NCI-H510A treated with DMSO at 0.1 percent for 48 hours (cell line): ENCODE results near the gene CAMTA1.
A peak's percentile ranks its signal among the peaks of the same experiment; 100 is the strongest.

ENCODE experiments used
- DNase-seq: peaks from one replicate; lab custom pipeline; 2025; lab: John Stamatoyannopoulos, UW

The CAMTA1 gene

DNA sequence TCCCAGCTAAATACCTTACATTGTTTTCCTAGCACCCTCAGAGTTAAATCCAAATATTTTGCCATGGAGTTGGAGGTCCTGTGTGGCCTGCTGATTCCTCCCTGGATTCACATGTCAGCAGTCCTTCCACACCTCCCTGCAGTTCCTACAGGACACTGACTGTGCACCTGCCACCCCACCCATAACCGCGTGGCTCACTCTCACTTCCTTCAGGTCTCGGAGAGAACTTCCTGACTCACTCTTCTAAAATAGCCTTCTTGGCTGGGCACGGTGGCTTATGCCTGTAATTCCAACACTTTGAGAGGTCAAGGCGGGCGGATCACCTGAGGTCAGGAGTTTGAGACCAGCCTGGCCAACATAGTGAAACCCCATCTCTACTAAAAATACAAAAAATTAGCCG, 8.4 kb upstream of the CAMTA1 start:
- DNase-seq: no peak

DNA sequence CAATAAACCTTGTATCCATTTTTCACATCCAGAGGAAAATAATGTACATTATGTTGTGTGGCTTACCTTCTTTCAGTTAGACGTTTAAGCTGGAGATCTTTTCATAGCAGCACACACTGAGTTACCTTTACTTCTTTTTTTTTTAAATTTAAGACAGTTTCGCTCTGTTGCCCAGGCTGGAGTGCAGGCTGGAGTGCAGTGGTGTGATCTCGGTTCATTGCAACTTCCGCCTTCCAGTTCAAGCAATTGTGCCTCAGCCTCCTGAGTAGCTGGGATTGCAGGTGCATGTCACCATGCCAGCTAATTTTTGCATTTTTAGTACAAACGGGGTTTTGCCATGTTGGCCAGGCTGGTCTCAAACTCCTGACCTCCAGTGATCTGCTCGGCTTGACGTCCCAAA, 7.4 kb upstream of the CAMTA1 start:
- DNase-seq: no peak

DNA sequence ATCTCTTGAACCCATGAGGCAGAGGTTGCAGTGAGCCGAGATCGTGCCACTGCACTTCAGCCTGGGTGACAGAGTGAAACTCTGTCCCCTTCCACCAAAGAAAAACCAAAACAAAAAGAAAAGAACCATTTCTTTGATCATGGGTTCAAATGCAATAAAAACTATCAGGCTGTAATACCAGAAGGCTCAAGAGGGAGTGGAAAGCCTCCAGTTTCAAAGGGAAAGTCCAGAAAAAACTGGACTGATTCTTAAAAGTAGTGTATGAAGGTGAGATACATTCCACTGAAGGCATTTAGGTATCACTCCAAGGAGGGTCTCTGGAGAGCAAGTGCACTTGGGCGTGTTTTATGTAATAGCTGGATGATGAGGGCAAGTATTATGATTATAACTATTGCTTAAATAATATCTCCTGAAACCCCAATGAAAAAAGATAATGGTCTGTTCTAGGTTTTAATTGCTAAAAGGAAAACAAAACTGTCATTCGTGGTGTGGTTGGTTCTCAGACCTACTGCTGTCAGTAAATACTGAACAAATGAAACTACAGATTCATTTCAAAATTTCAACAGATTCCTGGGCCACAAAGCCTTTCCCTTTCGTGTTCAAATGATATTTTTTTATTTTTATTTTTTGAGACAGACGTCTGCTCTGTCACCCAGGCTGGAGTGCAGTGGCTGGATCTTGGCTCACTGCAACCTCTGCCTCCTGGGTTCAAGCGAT, 6.0 kb upstream of the CAMTA1 start:
- DNase-seq: no peak

DNA sequence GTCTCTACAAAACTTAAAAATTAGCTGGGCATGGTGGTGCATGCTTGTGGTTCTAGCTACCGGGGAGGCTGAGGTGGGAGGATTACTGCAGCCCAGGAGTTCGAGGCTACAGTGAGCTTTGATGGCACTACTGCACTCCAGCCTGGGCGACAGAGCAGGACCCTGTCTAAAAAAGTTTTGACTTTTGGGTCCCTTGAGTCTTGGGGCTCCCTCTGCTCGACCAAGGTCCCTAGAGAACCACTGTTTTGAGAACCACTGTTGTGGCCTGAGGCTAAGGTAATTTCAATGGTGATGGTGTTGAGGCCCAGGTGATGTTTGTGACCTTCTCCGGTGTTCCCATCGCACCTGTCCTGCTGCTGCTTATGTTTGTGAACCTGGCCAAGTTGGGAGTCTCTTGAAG, 3.1 kb upstream of the CAMTA1 start:
- no peak for DNase-seq

DNA sequence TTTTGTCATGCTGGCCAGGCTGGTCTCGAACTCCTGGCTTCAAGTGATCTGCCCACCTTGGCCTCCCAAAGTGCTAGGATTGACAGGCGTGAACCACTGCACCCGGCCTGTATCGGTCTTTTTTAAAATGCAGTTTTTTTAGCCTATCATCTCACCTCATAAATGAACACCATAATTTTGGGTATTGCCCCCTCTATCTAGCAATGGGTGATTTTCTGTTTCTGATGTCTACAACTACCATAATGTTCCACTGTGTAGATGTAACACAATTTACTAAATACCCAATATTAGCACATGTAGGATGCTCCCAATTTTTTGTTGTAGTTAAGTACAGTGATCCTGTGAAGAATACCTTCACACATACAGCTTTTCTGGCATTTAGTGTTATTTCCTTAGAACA, 2.0 kb upstream of the CAMTA1 start:
- DNase-seq: no peak

DNA sequence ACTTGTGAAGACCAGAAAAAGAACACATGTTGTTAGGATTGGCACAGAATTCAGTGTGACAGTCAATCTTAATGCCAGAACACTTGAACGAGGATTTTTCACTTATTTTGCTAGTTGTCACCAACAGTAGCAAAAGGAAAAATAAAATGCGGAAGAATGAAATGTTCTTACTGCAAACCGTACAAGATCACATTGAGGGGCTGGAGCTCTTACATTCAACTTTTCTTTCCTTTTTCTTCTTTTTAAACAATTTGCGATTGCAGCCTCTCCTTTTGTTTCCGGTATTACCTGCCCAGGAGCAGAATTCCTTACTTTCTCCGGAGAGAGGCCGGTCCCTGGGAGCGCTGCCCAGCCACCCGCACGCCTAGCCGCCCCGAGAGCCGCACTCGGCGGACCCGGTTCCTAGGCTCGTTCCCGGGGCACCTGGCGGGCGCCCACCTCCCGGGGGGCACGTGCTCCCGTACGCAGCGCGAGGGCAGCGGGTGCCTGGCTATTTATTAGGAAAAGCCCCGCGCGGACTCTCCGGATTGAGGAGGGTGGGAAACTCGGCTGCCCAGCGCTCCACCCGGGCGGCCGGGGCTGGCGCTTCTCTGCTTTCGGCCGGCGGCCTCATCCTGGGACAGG, 1.2 kb upstream of the CAMTA1 start:
- peak; percentile 81 for DNase-seq

DNA sequence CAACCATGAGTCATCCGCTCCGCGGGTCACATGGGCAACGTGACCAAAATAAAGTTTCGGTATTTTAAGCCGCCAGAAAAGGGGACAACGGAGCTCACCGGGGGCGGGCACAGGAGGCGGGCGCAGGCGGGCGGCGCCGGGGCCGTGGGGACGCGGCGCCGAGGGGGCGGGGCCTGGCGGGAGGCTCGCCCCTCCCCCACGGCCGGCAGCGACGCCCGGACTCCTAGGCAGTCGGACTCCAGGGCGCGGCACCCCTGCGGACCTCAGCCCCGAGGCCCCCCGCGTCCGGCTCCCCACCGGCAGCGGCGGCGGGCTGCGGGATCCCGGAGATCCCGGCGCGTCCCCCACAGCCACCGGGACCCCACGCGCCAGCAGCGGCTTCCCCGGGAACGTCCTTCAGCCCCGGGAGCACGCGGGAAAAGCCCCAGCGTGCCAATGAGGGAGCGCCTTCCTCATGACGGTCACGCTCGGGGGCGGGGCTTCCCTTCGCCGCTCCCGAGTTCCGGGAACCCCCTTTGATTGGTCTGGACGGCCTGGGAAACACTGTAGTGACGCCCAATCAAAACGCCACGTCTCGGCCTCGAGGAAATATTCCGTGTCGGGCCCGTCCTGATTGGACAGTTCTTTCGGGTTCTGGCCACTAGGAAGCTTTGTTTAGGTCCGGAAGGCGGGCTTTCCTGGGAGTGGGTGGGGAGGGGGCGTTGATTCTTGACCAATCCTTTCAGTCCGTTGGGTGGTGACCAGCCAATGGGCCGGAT, 515 bp upstream of the CAMTA1 start:
- DNase-seq: peak; percentile 100

DNA sequence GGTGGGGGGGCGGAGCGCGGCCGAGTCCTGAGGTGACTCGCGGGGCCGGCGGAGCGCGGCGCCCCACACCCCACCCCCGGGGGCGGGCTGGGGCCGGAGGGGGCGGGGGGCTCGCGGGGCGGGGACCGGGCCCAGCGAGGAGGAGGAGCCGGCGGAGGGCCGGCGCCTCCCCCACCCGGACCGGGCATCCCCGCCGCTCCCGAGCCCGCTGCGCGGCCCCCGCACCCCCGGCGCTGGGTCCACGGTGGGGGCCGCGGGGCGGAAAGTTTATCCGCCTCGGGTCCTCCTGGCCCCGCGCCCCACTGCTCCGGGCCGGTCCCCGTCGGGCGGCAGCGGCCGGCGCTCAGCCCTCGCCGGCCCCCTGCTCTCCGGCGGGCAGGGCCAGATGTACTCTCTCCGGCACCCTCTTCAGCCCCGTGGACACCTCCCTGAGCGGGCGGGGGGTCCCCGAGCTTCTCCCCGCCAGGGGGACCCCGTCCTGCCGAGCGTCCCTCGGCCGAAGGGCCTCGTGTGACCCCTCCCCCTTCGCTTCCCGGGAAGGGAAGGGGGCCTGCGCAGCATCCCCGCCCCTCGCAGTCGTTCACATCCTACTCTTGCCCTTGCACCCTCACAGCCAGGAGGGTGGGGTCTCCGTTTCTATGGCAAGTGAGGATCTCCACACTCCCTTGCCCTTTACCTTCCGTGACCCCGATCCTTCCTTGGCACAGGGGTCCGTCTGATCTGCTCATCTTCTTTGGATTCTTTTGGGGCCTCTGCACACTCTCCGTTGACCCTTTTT, 663 bp downstream of the CAMTA1 start:
- DNase-seq: no peak

DNA sequence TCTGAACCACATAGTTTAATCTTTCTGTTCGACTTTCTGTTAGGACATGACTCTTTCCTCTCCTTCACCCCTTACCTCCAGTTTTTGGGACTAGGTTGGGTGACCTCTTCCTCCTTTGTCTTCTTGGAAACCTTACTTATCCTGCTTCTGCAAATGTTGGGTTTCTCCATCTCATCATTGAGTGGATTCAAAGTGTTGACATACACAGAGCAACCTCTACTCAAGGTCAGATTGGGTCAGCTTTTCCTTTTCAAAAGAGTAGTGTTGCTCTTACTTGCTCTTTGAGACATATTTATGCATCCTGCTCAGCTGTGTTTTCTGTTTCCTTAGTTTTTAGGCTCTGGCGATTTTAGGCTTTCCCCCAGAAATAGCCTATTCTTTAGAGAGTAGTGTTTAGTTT, 3.7 kb downstream of the CAMTA1 start:
- no peak for DNase-seq

DNA sequence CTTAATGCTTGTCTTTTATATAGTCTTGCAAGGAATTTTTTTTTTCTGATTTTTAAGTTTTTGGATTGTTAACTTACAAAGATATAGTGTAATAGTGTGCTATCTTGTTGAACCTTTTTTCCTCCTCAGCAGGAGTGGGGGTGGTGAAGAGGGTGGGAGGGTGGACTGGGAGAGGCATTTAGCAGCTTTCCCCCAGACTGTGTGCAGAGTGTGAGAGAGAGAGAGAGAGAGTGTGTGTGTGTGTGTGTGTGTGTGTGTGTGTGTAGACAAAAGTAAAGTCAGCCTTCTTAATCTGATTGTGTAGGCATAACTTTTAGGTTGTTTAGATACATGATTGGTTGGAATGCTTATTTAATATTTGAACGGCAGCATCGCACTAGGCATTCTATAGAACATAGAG, 4.9 kb downstream of the CAMTA1 start:
- no peak for DNase-seq

DNA sequence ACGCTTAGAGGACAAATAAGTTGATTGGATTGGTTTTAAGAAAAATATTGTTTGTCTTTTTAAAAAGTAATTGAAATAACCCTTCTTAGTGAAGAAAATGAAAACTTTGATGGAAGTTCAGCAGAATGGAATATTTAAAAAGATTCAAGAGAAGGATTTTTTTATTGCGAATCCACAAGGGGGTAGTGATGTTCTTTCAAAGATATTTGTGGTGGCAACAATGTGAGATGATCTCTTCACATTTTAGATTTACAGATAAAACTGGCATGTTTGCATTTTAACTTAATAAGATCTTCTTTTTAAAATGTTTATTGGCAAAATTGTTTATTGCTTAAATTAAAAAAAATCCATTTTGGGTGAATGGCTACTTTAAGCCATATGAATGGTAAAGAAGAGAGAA, 8.9 kb downstream of the CAMTA1 start:
- DNase-seq: peak; percentile 85

DNA sequence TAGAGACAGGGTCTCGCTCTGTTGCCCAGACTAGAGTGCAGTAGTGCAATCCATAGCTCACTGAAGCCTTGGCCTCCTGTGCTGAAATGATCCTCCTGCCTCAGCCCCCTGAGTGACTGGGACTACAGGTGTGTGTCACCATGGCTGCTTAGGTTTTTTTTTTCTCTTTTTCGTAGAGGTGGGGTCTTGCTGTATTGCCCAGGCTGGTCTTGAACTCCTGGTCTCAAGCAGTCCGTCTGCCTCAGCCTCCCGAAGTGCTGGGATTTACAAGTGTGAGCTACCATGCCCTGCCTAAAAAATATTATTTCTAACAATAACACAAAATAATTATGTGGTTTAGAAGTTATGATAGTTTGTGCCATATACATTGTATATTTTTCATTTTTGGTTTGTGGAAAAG, 9.9 kb downstream of the CAMTA1 start:
- no peak for DNase-seq

DNA sequence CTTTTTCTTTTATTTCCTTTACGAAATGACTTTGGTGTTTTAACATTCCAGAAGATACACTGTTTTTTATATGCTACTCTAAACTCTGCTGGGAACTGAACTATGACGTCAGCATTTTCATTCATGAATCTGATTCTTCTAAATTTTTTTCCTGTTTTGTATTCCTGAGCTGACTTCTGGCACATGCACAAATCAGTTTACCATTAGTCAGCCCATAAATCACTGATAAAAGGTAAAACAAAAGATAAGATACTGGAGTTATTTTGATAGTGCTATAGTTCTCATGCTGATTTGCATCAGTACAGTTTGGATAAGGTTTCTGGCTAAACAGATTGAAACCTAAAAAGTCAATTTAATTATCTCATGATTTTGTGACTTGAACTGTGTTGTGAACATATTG, 10.4 kb downstream of the CAMTA1 start:
- no peak for DNase-seq

DNA sequence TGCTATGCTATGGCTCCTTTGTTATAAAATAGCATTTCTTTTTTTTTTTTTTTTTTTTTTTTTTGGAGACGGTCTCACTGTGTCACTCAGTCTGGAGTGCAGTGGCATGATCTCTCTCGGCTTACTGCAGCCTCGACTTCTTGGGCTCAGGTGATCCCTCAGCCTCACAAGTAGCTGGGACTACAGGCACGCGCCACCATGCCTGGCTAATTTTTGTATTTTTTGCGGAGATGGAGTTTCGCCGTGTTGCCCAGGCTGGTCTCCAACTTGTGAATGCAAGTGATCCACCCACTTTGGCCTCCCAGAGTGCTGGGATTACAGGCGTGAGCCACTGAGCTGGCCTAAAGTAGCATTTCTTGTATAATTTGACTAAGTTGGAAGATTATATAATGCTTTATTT, 10.8 kb downstream of the CAMTA1 start:
- DNase-seq: no peak

DNA sequence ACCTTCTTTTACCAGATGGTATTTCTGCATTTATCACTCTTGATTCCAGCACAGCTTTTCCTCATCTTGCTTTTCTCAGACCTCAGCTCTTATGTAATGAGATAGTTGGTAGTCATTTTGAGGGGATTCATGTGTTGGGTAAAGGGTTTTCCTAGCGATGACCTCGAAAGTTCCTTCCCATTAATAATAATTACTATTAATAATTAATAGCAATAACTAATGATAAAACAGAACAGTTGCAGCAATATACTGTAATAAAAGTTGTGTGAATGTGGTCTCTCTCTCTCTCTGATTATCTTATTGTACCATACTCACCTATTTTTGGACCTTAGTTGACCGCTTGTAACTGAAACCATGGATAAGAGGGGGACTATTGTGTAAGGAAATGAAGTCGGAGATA, 14.2 kb downstream of the CAMTA1 start:
- DNase-seq: no peak

DNA sequence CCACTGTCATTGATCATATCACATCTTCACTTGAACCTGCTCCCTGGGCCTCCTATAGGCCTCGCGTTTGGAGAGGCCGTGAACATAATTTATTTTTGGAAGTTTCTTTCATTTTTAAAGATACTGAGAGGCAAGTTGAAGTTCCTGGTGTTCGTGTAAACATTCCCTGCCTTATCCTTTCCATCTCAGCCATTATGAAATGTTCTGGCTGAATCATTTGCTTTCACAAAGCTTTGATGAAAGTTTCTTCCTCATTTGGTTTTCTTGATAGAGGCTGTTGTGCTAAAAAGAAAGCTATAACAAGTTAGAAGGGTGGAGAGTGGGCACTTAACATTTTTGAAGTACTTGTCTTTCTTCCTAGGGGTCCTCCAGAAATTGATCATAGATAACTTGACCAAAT, 15.5 kb downstream of the CAMTA1 start:
- no peak for DNase-seq

DNA sequence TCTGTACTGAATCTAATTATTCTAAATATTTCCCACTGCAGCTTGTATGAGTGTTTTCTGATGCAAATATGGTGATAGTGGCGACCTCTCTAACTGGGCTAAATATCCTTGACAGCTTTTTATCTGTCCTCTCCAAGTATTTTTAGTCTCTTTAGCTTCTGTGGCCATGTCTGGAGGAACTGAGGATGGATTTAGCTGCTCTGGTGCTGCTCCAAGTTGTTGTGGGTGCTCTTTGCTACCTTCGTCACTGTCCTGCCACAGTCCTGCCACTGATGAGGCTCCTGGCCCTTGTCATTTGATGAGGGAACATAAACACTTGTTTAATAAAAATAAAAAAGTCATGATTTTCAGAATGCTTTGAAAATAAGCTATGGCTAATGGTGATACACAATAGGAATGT, 15.9 kb downstream of the CAMTA1 start:
- no peak for DNase-seq

DNA sequence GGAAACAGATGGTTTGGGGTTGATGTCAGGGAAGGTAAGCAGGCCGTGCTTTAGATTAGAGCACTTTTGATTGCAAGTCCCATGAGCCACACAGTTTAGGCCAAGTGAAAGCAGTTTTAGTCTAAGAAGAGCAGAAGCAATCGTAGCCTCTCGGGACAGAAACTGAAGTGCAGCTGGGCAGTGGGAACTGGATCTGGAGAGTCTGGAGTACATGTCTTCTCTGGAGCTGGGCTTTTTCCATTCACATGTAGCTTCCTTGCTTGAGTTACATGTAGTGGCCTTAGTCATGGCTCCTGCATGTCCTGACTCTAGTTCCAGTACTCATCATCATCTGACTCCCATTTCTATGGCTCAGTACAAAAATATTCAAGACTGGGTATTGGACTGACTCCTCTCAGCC, 16.7 kb downstream of the CAMTA1 start:
- no peak for DNase-seq

DNA sequence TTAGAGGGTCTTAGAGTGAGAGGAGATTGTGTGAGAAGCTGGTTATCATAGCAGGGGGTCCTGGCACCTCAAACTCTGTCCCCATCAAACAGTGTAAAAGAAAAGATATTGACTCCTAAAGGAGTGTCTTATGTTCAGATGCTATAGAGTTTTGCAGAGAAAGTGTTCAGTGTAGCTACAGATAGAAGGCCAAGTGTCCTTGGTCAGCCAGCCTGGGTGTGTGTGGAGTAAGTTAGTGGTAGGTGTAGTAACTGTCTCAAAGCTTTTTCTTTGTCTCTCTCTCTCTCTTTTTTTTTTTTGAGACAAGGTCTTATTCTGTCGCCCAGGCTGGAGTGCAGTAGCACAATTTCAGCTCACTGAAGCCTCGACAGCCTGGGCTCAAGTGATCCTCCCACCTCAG, 17.2 kb downstream of the CAMTA1 start:
- no peak for DNase-seq

DNA sequence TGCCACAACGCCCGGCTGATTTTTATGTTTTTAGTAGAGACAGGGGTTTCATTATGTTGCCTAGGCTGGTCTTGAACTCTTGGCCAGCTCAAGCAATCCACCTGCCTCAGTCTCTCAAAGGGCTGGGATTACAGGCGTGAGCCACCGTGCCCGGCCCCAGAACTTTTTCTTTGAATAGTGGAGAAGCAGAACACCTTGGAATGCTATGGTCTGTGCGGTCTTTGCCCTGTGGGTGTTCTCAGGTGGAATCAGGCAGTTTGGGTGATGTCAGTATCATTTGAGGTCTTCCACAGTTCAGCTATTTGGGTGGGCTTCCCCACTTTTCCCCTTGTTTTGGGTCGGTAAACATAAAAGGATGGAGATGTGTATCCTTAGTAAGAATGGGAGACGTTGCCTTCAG, 17.6 kb downstream of the CAMTA1 start:
- no peak for DNase-seq

DNA sequence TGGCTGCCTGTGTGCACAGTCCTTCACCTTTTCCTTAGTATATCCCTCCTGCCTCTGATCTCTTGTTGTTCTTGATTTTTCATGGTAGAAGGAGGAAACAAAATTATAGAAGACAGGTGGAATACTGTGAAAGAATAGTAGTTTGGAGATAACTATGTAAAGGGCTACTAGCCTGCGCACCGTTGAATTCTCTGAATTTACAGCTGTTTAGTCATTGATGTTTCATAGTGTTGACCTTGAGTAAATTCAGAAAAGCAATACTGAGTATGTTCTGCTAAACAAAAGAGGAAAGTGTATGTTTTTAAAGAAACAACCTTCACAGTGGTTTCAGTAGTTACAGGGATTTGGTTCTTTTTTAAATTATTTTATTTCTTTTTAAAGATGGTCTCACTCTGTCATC, 18.1 kb downstream of the CAMTA1 start:
- DNase-seq: no peak

DNA sequence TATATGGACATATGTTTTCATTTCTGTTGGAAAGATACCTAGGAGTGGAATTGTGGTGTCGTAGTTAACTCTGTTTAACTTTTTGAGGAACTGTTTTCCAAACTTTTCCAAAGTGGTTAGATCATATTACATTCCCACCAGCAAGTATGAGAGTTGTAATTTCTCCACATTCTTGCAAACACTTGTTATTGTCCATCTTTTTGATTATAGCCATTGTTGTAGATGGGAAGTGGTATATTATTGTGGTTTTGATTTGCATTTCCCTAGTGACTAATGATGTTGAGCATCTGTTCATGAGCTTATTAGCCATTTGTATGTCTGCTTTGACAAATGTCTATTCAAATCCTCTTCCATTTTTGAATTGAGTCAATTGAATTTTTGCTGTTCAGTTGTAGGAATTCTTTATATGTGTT, 19.8 kb downstream of the CAMTA1 start:
- DNase-seq: no peak

DNA sequence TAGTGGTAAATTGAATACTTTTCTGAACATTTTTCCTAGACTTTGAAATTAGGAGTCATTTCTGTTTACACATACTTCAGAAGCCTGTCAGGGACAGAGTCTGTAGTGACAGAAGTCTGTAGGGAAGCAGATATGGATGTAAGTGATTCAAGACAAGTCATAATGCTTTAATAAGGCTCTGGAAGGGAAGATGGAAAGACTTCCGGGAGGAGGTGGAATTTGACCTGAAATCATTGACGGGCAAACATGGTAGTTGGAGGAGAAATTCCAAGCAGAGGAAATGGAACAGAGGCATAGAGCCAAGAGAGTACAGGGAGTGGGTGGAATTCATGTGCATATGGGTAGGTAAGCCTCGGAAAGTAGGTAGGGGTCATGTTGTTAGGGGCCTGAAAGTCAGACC, 22.5 kb downstream of the CAMTA1 start:
- DNase-seq: no peak
